Measurements from ENCODE around the gene POMT1. TPM values are rescaled to one million over a fixed set of nuclear protein-coding genes. Genes with fewer than 3 reads are reported as not detected.

The POMT1 gene
- total RNA-seq, 3 donors from 2014 or later (not counting 1 experiment from before 2014, with no cell fraction given) = 35.5 to 38.8 (median 36.3) TPM

DNA sequence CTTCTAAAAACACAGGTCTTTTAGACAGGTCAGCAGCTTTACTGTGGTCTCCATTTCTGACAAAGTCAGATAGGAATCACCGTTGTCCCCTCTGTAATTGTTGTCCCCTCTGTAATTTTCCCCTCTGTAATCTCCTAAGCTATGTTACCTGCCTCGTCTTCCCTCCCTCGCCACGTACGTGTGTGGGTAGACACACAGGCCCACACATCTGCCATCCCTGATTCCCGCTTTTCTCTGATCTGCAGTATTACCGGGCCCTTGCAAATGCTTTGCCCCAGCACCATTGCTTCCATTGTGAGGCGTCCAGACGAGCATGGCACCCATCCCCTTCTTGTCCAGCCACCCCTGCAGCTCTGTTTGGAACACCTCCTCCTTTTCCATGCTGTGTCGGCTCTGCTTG is 45.0 kb upstream of the POMT1 start:
- Histone ChIP-seq H3K4me1 (ENCODE audit: control insufficient read depth, insufficient read depth, low read length) (no peaks in the 10 kb centered on the region), H3K27me3 (ENCODE audit: control insufficient read depth, insufficient read depth, low read length) (no peaks in the 10 kb centered on the region), H3K27ac (ENCODE audit: low read length) (no peak overlapping the region), H3K4me3 (ENCODE audit: low read length) (no peak overlapping the region), H3K9me3 (ENCODE audit: control insufficient read depth, insufficient read depth, low read length) (no peaks in the 10 kb centered on the region), H3K36me3 (ENCODE audit: control insufficient read depth, insufficient read depth, low read length) (peaks cover 78% of the 10 kb centered on the region)
- Mint-ChIP-seq H3K4me3 (no peak overlapping the region), H3K36me3 (peaks cover 10% of the 10 kb centered on the region), H3K9me3 (no peaks in the 10 kb centered on the region), H3K27ac (peak overlapping the region in 1 of 2 donors; percentile 76), H3K4me1 (peaks cover 6 to 22% of the 10 kb centered on the region in 2 donors), H3K27me3 (ENCODE audit: low read depth in 2 of 2) (no peaks in the 10 kb centered on the region)
- DNase-seq (no peak), ATAC-seq (no peak)
- WGBS (ENCODE audit: insufficient coverage) = 95% methylated on average over 10 of the region's 10 CpGs
- intact Hi-C loops (cut with micrococcal nuclease) = no loop called here
- no peak for TF ChIP-seq CTCF (IDR thresholded peaks at IDR 0.05)

DNA sequence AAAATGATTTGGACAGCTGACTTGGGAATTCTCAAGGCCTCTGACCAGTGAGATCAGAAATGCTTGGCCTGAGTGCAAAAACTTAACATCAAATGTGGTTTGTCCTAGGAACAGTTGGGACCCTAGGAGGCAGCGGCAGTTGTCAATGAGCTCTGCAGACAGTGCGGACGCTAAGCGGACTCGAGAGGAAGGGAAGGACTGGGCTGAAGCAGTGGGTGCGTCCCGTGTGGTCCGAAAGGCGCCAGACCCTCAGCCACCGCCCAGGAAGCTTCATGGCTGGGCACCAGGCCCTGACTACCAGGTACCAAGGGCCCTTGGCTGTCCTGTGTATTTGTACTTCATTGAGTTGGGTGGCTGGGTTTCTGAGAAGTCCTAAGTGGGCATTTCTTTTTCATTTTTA is 43.7 kb upstream of the POMT1 start:
- DNase-seq = no peak
- Mint-ChIP-seq H3K4me3 (no peak overlapping the region), H3K9me3 (no peaks in the 10 kb centered on the region), H3K36me3 (peaks cover 10% of the 10 kb centered on the region), H3K4me1 (peaks cover 5 to 16% of the 10 kb centered on the region in 2 donors), H3K27me3 (ENCODE audit: low read depth in 2 of 2) (no peaks in the 10 kb centered on the region), H3K27ac (peak overlapping the region in 1 of 2 donors; percentile 65)
- no peak for TF ChIP-seq CTCF (IDR thresholded peaks at IDR 0.05)
- Histone ChIP-seq H3K27me3 (ENCODE audit: control insufficient read depth, insufficient read depth, low read length) (no peaks in the 10 kb centered on the region), H3K4me1 (ENCODE audit: control insufficient read depth, insufficient read depth, low read length) (no peaks in the 10 kb centered on the region), H3K4me3 (ENCODE audit: low read length) (no peak overlapping the region), H3K9me3 (ENCODE audit: control insufficient read depth, insufficient read depth, low read length) (no peaks in the 10 kb centered on the region), H3K27ac (ENCODE audit: low read length) (no peak overlapping the region), H3K36me3 (ENCODE audit: control insufficient read depth, insufficient read depth, low read length) (peaks cover 84% of the 10 kb centered on the region)
- 96% methylated on average over 10 of the region's 10 CpGs for WGBS (ENCODE audit: insufficient coverage)
- intact Hi-C loops (cut with micrococcal nuclease) = no loop called here
- no peak for ATAC-seq

DNA sequence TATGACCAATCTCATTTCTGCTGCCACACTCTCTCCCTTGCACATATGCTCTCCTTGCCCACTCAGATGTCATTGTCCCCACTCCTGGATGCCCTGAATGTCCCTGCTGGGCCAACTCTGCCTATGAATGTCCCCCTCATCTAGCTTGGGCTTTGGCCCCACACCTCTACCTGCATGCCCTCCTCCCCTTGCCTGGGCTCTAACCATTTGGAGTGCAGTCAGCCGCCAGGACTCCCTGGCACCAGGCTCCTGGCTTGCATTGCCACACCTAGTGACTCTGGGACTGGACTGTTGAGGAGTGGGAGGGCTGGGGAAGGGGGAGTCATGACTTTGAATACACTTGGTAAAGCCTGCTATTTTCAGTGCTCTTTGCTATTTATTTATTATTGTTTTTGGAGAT is 41.6 kb upstream of the POMT1 start:
- Mint-ChIP-seq H3K27me3 (ENCODE audit: low read depth in 2 of 2) (no peaks in the 10 kb centered on the region), H3K36me3 (peaks cover 10% of the 10 kb centered on the region)
- 100% methylated on average over 1 of the region's 1 CpG for WGBS (ENCODE audit: insufficient coverage)

More for the DNA sequence above, 41.6 kb upstream of the POMT1 start:
- Histone ChIP-seq H3K9me3 (ENCODE audit: control insufficient read depth, insufficient read depth, low read length) (no peaks in the 10 kb centered on the region), H3K36me3 (ENCODE audit: control insufficient read depth, insufficient read depth, low read length) (peaks cover 86% of the 10 kb centered on the region), H3K4me3 (ENCODE audit: low read length) (no peak overlapping the region), H3K27me3 (ENCODE audit: control insufficient read depth, insufficient read depth, low read length) (no peaks in the 10 kb centered on the region), H3K4me1 (ENCODE audit: control insufficient read depth, insufficient read depth, low read length) (no peaks in the 10 kb centered on the region), H3K27ac (ENCODE audit: low read length) (no peak overlapping the region)
- H3K27ac Mint-ChIP-seq = peak overlapping the region; percentile 1 to 47
- DNase-seq (no peak), ATAC-seq (no peak)
- H3K4me3 Mint-ChIP-seq = no peak overlapping the region
- TF ChIP-seq CTCF (IDR thresholded peaks at IDR 0.05) = no peak
- H3K9me3 Mint-ChIP-seq = no peaks in the 10 kb centered on the region
- peaks cover 5 to 16% of the 10 kb centered on the region in 2 donors for H3K4me1 Mint-ChIP-seq
- intact Hi-C loops (cut with micrococcal nuclease) = no loop called here

All from natural killer cell (primary cell).